Astrocyte of the spinal cord (primary cell): ENCODE results near the gene CNTF.

Experiments
- DNase-seq: peaks from one replicate; pipeline ENCODE4 v3.0.0; 2011; ENCODE audit warnings: low read depth, low spot score
- H3K4me3 ChIP-seq: 2 replicates; pipeline ENCODE4 v1.5.1; 2011; ENCODE audit warnings: low read depth, mild to moderate bottlenecking, low read length, moderate library complexity
- in situ Hi-C: cut with HindIII; loops from 2 replicates; pipeline ENCODE4 v1.10.0; 2017; ENCODE audit warnings: low sequenced_read_pairs
- TF ChIP-seq, protein P1 (sequence below): IDR thresholded peaks from 2 replicates; pipeline ENCODE4 v1.5.1; 2012; ENCODE audit warnings: low read depth, mild to moderate bottlenecking, low read length, inconsistent platforms

CNTF gene

DNA sequence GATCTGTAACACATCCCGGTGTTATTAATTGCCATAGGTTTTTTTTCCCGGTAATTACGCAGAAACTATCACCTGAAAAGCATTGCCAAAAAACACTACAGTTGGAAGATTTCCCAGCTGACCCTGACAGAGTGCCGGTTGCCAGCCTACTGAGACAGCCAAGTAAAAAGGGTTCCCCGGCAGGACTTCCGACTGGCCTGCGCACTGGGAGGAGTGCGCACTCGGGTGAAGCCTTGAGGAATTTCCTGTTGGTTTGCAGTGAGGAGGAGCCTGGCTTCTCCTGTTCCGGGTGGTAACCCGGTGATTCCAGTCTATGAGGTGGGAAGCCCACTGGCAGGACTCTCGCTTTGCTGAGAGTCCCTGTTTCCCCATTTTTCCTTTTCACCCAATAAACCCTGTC is 52.1 kb downstream of the CNTF start:
- TF ChIP-seq, protein P1, sequence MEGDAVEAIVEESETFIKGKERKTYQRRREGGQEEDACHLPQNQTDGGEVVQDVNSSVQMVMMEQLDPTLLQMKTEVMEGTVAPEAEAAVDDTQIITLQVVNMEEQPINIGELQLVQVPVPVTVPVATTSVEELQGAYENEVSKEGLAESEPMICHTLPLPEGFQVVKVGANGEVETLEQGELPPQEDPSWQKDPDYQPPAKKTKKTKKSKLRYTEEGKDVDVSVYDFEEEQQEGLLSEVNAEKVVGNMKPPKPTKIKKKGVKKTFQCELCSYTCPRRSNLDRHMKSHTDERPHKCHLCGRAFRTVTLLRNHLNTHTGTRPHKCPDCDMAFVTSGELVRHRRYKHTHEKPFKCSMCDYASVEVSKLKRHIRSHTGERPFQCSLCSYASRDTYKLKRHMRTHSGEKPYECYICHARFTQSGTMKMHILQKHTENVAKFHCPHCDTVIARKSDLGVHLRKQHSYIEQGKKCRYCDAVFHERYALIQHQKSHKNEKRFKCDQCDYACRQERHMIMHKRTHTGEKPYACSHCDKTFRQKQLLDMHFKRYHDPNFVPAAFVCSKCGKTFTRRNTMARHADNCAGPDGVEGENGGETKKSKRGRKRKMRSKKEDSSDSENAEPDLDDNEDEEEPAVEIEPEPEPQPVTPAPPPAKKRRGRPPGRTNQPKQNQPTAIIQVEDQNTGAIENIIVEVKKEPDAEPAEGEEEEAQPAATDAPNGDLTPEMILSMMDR = no peak
- in situ Hi-C loops = no loop called here
- no peak overlapping the region for H3K4me3 ChIP-seq

More for the DNA sequence above, 52.1 kb downstream of the CNTF start:
- no peak for DNase-seq
